Measurements from ENCODE around the gene ARFGAP3.

ARFGAP3 gene

DNA sequence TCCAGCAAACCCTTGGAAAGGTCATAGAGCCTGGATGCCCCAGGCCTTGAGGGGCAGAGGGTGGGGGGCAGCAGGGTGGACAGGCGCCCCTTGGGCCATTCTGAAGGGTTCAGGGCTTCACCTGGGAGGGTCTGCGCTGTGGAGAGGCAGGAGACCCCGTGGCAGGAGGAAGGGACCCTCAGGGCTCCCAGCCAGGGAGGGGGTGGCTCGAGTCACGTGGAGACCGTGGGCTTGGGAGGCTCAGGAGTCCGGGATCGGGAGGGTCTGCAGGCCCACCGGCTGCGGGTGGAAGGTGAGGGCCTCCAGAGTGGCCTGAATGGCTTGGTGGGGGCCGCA lies 87.9 kb downstream of the ARFGAP3 start:
- DNase-seq (ENCODE audit: low spot score) = no peak
- TF ChIP-seq, protein P1, sequence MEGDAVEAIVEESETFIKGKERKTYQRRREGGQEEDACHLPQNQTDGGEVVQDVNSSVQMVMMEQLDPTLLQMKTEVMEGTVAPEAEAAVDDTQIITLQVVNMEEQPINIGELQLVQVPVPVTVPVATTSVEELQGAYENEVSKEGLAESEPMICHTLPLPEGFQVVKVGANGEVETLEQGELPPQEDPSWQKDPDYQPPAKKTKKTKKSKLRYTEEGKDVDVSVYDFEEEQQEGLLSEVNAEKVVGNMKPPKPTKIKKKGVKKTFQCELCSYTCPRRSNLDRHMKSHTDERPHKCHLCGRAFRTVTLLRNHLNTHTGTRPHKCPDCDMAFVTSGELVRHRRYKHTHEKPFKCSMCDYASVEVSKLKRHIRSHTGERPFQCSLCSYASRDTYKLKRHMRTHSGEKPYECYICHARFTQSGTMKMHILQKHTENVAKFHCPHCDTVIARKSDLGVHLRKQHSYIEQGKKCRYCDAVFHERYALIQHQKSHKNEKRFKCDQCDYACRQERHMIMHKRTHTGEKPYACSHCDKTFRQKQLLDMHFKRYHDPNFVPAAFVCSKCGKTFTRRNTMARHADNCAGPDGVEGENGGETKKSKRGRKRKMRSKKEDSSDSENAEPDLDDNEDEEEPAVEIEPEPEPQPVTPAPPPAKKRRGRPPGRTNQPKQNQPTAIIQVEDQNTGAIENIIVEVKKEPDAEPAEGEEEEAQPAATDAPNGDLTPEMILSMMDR (IDR thresholded peaks at IDR 0.05; ENCODE audit: extremely low read depth, insufficient read depth, missing control alignments) = no peak
- in situ Hi-C loops (cut with MboI; ENCODE audit: low pct_unique_long_range_greater_than_20kb, low sequenced_read_pairs, unreplicated experiment) = no loop called here

DNA sequence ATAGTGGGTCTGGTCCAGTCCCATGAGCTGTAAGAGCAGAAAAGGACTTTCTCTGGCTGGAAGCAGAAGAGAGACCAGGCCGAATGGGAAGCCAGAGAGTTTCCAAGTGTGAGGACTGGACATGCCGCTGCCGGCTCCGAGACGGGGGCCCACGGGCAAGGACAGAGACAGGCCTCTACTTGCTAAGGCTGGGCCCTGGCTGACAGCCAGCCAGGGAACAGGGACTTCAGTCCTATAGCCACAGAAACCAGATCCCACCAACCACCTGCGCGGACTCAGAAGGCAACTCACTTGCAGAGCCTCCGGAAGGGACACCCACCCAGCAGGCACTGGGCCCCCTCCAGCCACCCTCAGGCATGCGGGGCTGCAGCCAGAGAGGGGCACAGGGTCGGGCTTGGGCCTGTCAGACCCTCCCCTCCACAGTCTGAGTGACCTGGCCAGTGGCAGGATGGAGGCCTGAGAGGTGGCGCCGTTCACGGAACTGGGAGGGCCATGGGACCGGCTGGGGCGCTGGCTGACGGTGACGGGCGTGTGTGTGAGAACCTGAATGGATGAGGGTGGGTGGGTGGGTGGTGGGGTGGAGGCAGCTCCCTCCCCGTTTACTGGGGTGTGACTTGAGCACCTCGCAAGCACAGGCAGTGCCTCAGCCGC lies 88.6 kb downstream of the ARFGAP3 start:
- no peak for DNase-seq (ENCODE audit: low spot score)
- TF ChIP-seq, protein P1 (IDR thresholded peaks at IDR 0.05; ENCODE audit: extremely low read depth, insufficient read depth, missing control alignments) = no peak
- in situ Hi-C loops (cut with MboI; ENCODE audit: low pct_unique_long_range_greater_than_20kb, low sequenced_read_pairs, unreplicated experiment) = no loop called here

DNA sequence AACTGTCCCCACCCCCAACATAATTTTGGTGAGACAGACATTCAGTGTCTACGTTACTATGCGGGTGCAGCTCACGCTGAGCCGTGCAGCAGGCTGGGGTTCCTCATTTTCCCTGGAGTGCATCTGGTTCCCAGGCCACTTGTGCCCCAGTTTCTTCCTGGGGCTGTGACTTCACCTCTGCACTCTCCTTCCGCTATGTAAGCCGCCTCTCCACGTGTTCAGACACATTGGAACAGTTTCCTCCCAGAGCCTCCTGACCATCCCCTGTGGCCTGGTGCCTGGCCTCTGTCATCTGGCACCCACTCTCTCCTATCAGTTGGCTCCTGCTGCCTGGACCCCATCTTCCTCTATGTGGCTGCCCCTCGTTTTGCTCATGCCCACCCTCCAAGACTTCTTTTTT lies 90.2 kb downstream of the ARFGAP3 start:
- TF ChIP-seq, protein P1 (IDR thresholded peaks at IDR 0.05; ENCODE audit: extremely low read depth, insufficient read depth, missing control alignments) = no peak
- in situ Hi-C loops (cut with MboI; ENCODE audit: low pct_unique_long_range_greater_than_20kb, low sequenced_read_pairs, unreplicated experiment) = no loop called here
- no peak for DNase-seq (ENCODE audit: low spot score)

DNA sequence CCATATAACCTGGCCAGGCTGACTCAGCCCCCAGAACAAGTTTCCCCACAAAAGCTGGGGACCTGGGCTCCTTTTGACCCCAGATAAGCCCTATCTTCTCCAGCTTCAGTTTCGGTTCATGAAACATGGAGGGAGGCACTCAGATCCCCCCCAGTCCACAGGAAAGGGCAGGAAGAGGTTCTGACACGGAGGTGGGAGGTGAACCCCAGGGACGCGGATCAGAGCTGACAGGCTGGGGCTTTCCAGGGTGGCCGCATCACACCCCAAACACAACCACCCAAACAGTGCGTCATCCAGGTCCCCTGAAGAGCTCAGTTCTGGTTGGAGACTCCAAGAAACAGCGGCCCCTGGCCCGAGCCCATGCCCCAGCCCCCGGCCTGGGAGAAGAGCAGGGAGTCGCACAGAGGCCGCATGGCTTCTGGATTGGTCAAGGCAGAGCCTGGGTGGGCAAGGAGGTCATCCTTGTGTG lies 92.1 kb downstream of the ARFGAP3 start:
- in situ Hi-C loops (cut with MboI; ENCODE audit: low pct_unique_long_range_greater_than_20kb, low sequenced_read_pairs, unreplicated experiment) = no loop called here
- peak; percentile 70 for DNase-seq (ENCODE audit: low spot score)
- TF ChIP-seq, protein P1 (IDR thresholded peaks at IDR 0.05; ENCODE audit: extremely low read depth, insufficient read depth, missing control alignments) = no peak

DNA sequence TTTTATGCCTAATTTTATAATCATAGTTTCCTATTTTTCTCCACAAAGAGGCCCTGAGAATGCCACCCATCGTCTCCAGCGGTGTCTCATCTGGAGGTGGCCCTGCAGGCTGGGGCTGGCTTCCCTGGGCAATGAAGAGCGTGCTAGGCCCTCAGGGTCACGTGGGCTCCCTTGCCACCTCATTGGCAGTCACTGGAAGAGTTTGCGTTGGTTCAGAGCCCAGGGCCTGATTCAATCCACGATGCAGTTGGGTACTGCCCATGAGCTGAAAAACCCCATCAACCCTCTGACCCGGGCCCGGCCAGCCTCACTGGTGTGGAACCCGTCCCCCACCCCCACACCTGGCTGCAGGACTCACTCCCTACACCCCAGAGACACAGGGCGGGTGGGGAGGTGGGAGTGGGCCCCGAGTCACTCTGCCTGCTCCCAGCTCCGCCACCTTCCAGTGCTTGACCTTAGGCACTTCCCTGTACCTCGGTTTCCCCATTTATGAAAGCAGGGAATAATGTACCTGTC lies 93.0 kb downstream of the ARFGAP3 start:
- in situ Hi-C loops (cut with MboI; ENCODE audit: low pct_unique_long_range_greater_than_20kb, low sequenced_read_pairs, unreplicated experiment) = no loop called here
- TF ChIP-seq, protein P1 (IDR thresholded peaks at IDR 0.05; ENCODE audit: extremely low read depth, insufficient read depth, missing control alignments) = no peak
- no peak for DNase-seq (ENCODE audit: low spot score)

DNA sequence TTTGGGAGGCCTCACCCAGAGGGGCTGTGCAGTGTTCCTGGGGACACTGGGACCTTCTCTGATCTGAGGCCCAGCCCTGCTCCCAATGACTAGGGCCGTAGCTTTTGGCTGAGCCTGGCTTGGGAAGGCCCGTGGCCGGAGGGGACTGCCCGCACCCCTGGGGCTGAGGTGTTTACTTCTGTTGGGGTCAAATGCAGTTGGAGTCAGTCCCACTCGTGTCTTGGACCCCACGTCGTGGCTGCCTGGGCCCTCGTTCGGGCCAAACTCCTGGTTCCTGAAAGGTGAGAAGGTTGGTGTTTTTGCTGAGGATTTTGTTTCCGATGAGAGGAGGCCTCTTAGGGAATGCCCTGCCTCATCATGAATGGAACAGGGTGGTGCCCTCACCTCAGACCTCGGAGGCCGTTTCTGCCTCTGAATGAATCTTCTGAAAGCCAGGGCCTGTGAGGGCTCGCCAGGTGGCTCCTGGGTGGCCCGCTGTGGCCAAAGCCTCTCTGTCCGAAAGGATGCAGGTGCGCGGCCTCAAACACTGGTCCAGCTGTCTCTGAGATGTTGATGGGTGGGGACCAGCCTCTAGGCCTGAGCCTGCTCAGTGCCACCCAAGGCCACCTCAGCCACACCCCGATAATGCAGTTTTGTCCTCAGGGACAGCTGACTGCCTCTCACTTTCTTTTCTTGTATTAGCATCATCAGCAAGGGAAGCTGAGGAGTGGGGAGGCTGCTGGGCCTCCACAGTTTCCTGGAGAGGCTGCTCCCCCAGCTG lies 96.1 kb downstream of the ARFGAP3 start:
- DNase-seq (ENCODE audit: low spot score) = peak; percentile 8
- TF ChIP-seq, protein P1 (IDR thresholded peaks at IDR 0.05; ENCODE audit: extremely low read depth, insufficient read depth, missing control alignments) = no peak
- in situ Hi-C loops (cut with MboI; ENCODE audit: low pct_unique_long_range_greater_than_20kb, low sequenced_read_pairs, unreplicated experiment) = no loop called here

Measured in GM13977 (cell line).